ENCODE measurements around the gene RAPGEF6.

- no peak for TF ChIP-seq CTCF (conservative IDR thresholded peaks at IDR 0.05 in 1 of 2, IDR thresholded peaks at IDR 0.05 in 1 of 2; ENCODE audit: extremely low read depth in 1 of 2, insufficient read depth in 1 of 2, low read depth in 1 of 2, low read length in 2 of 2)
- no peak for TF ChIP-seq EZH2 (IDR thresholded peaks at IDR 0.05; ENCODE audit: borderline replicate concordance, low read length)
Measured at GRCh38 chr5:131622633-131623032, 12.4 kb downstream of the RAPGEF6 start.
